Activated naive CD8-positive, alpha-beta T cell treated with anti-CD3 and anti-CD28 coated beads, Interleukin-2, amount 10 ng/mL, durations not matched to agents 7 days and 5 days (primary cell): Measurements from ENCODE around the gene COL5A2. TPM values are rescaled to one million over a fixed set of nuclear protein-coding genes. Genes with fewer than 3 reads are reported as not detected.

Source experiments
- ATAC-seq: fragments of 150-1000 bp; cut with Tn5 transposase; one replicate; pipeline ENCODE4 v1.10.0; 2021; ENCODE audit warnings: low read depth, moderate library complexity
- POLR2A ChIA-PET: fragments of 350-600 bp; sonication (Branson Sonifier 250); formaldehyde crosslinking; loops from one replicate; lab custom pipeline; 2021; ENCODE audit warnings: antibody characterized with exemption; lab: Charles Lee
- DNase-seq: peaks from one replicate; pipeline ENCODE4 v3.0.0; 2021
- H3K27ac Mint-ChIP-seq: one replicate; pipeline ENCODE4 v1.8.0; 2022; ENCODE audit warnings: mild to moderate bottlenecking, mixed read lengths
- H3K27me3 Mint-ChIP-seq: one replicate; pipeline ENCODE4 v1.8.0; 2022; ENCODE audit warnings: mild to moderate bottlenecking, moderate library complexity, mixed read lengths
- H3K36me3 Mint-ChIP-seq: one replicate; pipeline ENCODE4 v1.8.0; 2021; ENCODE audit warnings: mild to moderate bottlenecking, mixed read lengths
- H3K4me1 Mint-ChIP-seq: one replicate; pipeline ENCODE4 v1.8.0; 2021; ENCODE audit warnings: mixed read lengths
- H3K4me3 Mint-ChIP-seq: one replicate; pipeline ENCODE4 v1.8.0; 2022; ENCODE audit warnings: mild to moderate bottlenecking, moderate library complexity, mixed read lengths
- H3K9me3 Mint-ChIP-seq: one replicate; pipeline ENCODE4 v1.8.0; 2021; ENCODE audit warnings: mixed read lengths
- total RNA-seq, 2 experiments: library from RNA; stranded (reverse); gene quantifications; one replicate each; pipeline ENCODE4 v1.2.3, GENCODE V29; 2021

The COL5A2 gene
- total RNA-seq, 2 experiments from 2014 or later, result 2.2 to 2.3 TPM

DNA sequence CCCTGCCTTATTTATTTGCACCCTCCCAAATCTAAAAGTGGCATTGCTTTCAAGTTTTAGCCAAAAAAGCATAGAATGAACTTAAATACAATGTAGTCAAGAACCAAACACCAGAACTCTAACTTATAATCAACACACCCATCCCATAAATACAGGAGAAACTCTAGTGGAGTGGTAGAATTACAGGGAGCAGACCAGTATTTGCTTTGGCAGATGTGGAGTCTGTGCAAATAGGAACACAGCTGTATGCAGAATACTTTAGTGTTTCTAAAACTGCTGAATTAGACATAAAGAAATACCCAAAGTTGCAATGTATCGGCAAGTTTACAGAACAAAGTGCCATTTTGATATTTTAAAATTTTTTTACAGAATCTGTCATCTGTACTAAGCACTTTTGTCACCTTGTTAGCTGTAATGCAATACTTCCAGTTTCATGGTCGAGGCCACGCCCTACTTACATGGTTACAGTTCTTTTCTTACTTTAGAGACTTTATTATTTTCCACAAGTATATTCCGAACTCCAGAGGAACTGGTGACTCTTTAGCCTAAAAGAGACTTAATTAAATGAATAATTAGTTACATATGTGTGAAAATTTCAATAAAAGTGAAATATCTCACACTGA lies 23.7 kb upstream of the COL5A2 start:
- no peak for ATAC-seq
- H3K9me3 Mint-ChIP-seq, result no peaks in the 10 kb centered on the region
- POLR2A ChIA-PET, result no interaction called here
- H3K36me3 Mint-ChIP-seq, result no peaks in the 10 kb centered on the region
- DNase-seq, result no peak
- no peak overlapping the region for H3K27ac Mint-ChIP-seq
- no peaks in the 10 kb centered on the region for H3K27me3 Mint-ChIP-seq
- H3K4me3 Mint-ChIP-seq, result no peak overlapping the region
- H3K4me1 Mint-ChIP-seq, result peaks cover 4% of the 10 kb centered on the region

DNA sequence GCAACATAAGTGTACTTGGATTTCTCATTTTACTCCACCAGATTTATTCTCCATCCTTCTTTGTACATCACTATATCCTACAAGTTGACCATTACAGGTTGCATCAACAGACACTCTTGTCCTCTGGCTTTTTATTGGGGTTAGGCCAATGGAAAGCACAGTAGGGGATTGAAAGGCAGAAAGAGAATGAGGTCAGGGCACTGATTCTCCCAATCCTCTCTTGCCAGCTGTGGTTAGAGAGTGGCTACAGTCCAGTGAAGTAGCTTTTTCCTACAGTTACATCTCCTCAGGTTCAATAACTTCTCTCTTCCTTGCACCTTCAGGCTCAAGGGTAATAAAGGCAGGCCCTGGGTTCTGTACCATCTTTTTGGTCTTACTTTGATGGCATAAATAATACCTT lies 20.2 kb upstream of the COL5A2 start:
- H3K9me3 Mint-ChIP-seq, result peaks cover 6% of the 10 kb centered on the region
- DNase-seq (no peak), ATAC-seq (no peak)
- peaks cover 4% of the 10 kb centered on the region for H3K4me1 Mint-ChIP-seq
- no peak overlapping the region for H3K4me3 Mint-ChIP-seq
- no peaks in the 10 kb centered on the region for H3K27me3 Mint-ChIP-seq
- POLR2A ChIA-PET, result no interaction called here
- peaks cover 2% of the 10 kb centered on the region for H3K36me3 Mint-ChIP-seq
- H3K27ac Mint-ChIP-seq, result no peak overlapping the region

DNA sequence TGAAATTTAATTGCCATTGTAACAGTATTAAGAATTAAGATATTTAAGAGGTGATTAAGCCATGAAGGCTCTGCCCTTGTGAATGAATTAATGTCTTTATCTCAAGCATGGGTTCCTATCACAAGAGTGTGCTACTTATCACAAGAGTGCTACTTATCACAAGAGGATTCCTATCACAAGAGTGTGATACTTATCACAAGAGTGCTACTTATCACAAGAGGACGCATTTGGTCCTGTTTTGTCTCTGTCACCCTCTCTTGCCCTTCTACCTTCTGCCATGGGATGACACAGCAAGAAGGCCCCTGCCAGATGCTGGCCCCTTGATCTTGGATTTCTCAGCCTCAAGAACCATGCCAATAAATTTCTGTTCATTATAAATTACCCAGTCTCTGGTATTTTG lies 13.2 kb upstream of the COL5A2 start:
- POLR2A ChIA-PET, result no interaction called here
- DNase-seq, result no peak
- H3K27me3 Mint-ChIP-seq, result no peaks in the 10 kb centered on the region
- no peak overlapping the region for H3K27ac Mint-ChIP-seq
- peaks cover 7% of the 10 kb centered on the region for H3K9me3 Mint-ChIP-seq
- no peaks in the 10 kb centered on the region for H3K4me1 Mint-ChIP-seq
- peaks cover 2% of the 10 kb centered on the region for H3K36me3 Mint-ChIP-seq
- H3K4me3 Mint-ChIP-seq, result no peak overlapping the region
- ATAC-seq, result no peak

DNA sequence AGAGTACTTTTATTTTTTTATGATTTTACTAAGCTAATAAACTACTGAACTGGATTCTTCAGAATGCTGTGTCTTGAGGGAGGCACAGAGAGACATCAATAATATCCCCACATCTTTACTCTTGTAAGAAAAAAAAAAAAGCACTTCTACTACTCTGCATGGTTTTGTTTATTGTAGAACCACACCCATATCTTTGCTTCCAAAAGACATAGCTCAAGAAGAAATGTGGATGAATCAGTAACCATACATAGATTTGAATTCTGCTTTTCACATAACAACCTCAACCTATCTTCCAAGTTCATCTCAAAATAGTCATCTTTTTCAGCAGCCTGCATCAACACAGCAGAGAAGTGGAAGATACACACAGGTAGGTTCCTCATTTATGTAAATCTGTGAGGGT lies 12.2 kb upstream of the COL5A2 start:
- ATAC-seq, result no peak
- Mint-ChIP-seq H3K4me3 (no peak overlapping the region), H3K9me3 (peaks cover 4% of the 10 kb centered on the region), H3K36me3 (peaks cover 2% of the 10 kb centered on the region), H3K4me1 (no peaks in the 10 kb centered on the region), H3K27me3 (no peaks in the 10 kb centered on the region), H3K27ac (no peak overlapping the region)
- DNase-seq, result no peak
- POLR2A ChIA-PET, result no interaction called here

DNA sequence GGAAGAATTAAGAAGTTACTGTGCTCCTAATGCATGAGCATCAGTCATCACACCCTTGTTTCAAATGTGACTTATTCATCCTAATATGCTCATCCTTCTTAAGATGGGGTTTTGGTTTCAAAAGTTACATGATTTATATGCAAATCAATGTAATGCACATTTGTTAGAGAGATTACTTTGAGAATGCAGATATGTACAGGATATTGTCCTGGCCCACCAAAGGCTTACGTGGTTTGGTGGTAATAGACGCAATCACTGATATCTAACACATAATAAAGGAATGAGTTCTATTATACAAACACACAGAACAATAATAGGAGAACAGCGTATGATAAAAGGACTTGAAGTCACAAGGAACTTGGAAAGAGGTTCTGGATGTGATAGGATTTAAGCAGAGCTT lies 11.1 kb upstream of the COL5A2 start:
- POLR2A ChIA-PET, result interaction anchor here (0.7 kb wide), 1 partner anchor 398 kb away, joined by 3 read pairs; no protein-coding TSS in a partner anchor
- H3K27ac Mint-ChIP-seq, result no peak overlapping the region
- DNase-seq (no peak), ATAC-seq (no peak)
- H3K36me3 Mint-ChIP-seq, result peaks cover 2% of the 10 kb centered on the region
- no peak overlapping the region for H3K4me3 Mint-ChIP-seq
- peaks cover 4% of the 10 kb centered on the region for H3K9me3 Mint-ChIP-seq
- no peaks in the 10 kb centered on the region for H3K4me1 Mint-ChIP-seq
- no peaks in the 10 kb centered on the region for H3K27me3 Mint-ChIP-seq

DNA sequence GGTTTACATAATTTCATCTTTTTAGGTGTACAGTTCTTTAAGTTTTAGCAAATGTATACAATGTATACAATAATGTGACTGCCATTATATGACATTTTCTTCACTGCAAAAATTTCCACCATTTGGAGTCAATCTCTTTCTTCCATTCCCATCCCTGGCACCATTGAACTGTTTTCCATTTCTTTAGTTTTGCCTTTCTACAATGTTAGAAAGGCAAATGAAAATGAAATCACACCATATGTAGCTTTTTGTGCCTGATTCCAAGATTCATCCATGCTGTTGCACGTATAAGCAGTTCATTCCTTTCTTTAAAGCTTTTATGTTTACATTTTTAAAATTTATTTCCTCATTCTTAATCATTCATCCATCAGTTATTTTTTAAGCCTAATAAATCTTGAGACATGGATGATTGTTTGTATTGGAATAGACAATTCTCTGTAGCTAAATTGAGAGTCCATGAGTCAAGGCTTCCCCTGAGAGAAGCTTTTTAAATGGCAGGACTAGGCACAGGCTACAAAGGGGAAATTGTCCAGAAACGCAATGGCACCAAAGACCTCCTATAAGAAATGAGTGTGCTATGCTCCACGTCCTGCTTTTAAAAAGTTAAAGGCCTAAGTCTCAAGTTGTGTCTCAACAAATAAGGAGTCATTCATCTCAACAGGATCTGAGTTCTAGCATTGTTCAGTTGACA lies 8.7 kb upstream of the COL5A2 start:
- POLR2A ChIA-PET, result no interaction called here
- Mint-ChIP-seq H3K27me3 (no peaks in the 10 kb centered on the region), H3K9me3 (peaks cover 1% of the 10 kb centered on the region), H3K27ac (no peak overlapping the region), H3K4me3 (no peak overlapping the region), H3K36me3 (no peaks in the 10 kb centered on the region), H3K4me1 (no peaks in the 10 kb centered on the region)
- ATAC-seq, result no peak
- no peak for DNase-seq

DNA sequence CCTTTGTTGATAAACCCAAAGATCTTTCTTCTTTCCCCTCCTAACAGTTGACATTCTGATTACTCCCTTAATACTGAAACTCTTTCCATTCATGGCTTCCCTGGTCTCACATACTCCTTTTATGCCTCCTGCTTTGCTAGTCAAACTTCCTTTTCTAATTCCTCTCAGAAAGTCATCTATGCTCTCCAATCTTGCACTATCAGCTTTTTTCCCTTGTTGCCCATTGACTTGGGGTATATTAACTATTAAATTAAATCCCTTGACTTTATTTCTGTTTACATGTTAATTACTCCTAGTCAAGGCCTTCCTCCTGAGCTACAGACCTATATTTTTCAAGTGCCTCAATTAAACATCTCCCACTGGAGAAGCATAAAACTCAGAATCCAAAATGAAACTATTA lies 3.6 kb upstream of the COL5A2 start:
- no peak for DNase-seq
- Mint-ChIP-seq H3K36me3 (no peaks in the 10 kb centered on the region), H3K27me3 (peaks cover 21% of the 10 kb centered on the region), H3K4me3 (no peak overlapping the region), H3K4me1 (peaks cover 7% of the 10 kb centered on the region), H3K27ac (no peak overlapping the region), H3K9me3 (no peaks in the 10 kb centered on the region)
- ATAC-seq, result no peak
- POLR2A ChIA-PET, result no interaction called here

DNA sequence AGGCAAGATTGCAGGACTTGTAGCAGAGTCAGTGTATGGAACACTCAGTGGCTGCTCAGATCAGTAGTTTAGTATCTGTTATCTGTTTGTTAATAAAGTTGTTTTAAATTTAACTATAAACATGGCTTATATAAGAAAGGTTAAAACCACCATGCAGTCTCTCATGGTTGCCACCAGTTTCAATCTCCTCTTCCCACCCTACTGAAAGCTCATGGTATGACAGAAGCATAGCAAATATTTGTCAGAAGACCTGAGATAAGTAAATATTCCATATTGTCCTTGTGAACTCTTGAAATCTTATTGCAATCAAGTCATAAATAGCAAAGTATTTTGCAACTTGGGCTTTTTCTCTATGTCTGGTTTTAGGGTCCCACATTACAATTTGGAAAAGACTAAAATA lies 2.1 kb upstream of the COL5A2 start:
- Mint-ChIP-seq H3K27me3 (peaks cover 21% of the 10 kb centered on the region), H3K27ac (no peak overlapping the region), H3K36me3 (no peaks in the 10 kb centered on the region), H3K9me3 (no peaks in the 10 kb centered on the region), H3K4me1 (peaks cover 7% of the 10 kb centered on the region), H3K4me3 (no peak overlapping the region)
- DNase-seq (no peak), ATAC-seq (no peak)
- POLR2A ChIA-PET, result no interaction called here

DNA sequence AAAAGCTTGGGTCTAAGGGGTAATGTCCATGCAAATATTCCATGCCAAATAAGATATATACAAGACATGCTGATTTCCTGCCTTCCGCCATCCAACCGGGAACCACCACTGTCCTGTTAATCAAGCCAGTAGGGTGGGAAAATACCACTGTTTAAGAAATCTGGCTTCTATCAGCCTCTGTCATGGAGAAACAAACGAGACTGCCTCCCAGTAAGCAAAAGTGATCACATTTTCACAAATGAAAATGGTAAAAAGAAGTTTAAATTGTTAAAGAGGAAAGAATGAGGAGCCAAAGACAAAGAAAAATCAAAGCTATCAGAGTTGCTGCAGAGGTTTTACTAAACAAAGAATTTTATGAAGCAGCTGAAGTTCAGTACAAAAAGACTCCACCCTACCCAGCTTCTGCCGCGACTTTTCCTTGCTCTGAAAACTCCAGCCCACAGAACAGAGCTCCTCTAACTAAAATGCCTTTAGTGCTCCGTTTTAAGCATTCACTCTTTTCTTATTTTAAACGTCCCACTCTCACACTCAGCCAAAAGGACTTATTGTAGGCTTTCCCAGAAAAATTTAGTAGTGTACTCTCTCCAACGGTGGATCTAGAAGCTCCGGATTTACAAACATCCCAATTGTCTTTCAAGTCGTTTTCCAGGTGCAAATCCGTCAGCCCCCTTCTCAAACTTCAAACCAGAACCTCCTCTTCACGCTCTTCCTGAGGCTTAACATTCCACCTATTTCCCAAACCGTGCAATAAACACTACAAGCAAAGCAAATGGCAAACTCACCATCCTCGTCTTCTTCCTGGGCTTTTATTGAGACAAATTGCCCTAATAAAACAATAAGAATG lies 613 bp downstream of the COL5A2 start:
- POLR2A ChIA-PET, result interaction anchor here (0.6 to 0.7 kb wide), 2 partner anchors 36 to 82 kb away, joined by 3 read pairs; no protein-coding TSS in a partner anchor
- no peak for ATAC-seq
- Mint-ChIP-seq H3K4me1 (peaks cover 7% of the 10 kb centered on the region), H3K27ac (no peak overlapping the region), H3K4me3 (peak overlapping the region; percentile 44), H3K9me3 (no peaks in the 10 kb centered on the region), H3K36me3 (no peaks in the 10 kb centered on the region), H3K27me3 (peaks cover 21% of the 10 kb centered on the region)
- DNase-seq, result no peak

DNA sequence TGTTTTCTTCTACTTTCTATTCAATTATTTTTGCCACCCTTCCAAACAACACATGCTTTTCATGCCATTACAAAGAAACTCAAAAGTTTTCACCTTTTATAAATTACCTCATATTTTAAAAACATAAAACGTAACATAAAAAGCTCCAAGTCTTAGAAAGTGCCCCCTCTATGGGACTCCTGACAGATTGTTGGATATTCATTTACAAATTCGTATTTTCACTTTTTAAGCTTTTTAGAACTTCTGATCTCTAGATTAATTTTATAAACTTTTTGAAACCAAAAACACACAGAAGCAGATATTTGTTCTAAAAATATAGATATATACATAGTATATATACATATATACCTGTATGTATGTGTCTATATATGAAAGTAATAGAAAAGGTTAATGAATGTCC lies 1.5 kb downstream of the COL5A2 start:
- ATAC-seq (no peak), DNase-seq (no peak)
- no peak overlapping the region for H3K4me3 Mint-ChIP-seq
- H3K27ac Mint-ChIP-seq, result no peak overlapping the region
- peaks cover 7% of the 10 kb centered on the region for H3K4me1 Mint-ChIP-seq
- no peaks in the 10 kb centered on the region for H3K36me3 Mint-ChIP-seq
- POLR2A ChIA-PET, result no interaction called here
- H3K9me3 Mint-ChIP-seq, result no peaks in the 10 kb centered on the region
- peaks cover 21% of the 10 kb centered on the region for H3K27me3 Mint-ChIP-seq

DNA sequence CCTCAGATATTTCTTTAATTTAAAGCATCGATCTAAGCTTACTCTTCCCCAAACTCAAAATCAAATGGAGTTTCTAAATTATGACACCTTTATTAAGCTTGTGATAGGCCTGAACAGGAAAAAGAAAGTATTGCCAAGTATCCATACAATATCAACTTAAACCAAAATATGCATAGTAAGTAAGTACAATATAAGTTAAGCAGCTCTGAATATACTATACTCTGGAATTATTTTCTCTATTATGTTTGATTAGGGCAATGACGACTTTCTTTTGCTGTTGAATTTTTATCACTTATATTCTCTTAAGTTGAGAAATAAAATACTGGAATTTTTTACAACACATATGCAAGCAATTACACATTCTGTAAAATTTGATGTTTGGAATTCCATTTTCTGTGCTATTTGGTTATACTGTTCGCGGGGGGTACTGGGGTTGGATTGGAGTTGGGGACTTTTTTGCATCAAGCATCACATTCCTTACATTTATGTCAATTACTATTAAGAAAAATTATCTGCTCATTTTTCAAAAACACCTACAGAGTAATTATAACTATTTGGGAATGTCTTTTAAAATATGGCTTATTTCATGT lies 2.2 kb downstream of the COL5A2 start:
- H3K9me3 Mint-ChIP-seq, result no peaks in the 10 kb centered on the region
- H3K27ac Mint-ChIP-seq, result no peak overlapping the region
- no peaks in the 10 kb centered on the region for H3K36me3 Mint-ChIP-seq
- DNase-seq (no peak), ATAC-seq (no peak)
- no peak overlapping the region for H3K4me3 Mint-ChIP-seq
- H3K4me1 Mint-ChIP-seq, result peaks cover 7% of the 10 kb centered on the region
- POLR2A ChIA-PET, result no interaction called here
- H3K27me3 Mint-ChIP-seq, result peaks cover 21% of the 10 kb centered on the region

DNA sequence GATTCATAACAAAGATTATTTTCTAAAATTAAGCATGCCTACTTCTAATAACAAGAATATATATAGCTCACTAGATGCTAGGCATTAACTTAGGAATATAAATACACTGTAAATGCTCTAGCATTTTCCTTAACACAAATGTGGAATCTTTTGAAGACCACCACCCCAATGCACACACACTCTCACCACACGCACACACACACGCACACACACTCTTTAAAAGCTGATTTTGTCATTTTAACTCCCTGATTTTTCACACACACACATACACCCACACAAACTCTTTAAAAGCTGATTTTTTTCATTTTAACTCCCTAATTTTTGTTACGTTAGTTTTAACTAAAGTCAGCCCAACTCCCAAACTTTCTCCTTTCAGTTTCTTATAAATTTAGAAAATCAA lies 3.0 kb downstream of the COL5A2 start:
- POLR2A ChIA-PET, result no interaction called here
- H3K4me3 Mint-ChIP-seq, result no peak overlapping the region
- peaks cover 7% of the 10 kb centered on the region for H3K4me1 Mint-ChIP-seq
- H3K9me3 Mint-ChIP-seq, result no peaks in the 10 kb centered on the region
- DNase-seq, result no peak
- no peaks in the 10 kb centered on the region for H3K36me3 Mint-ChIP-seq
- no peak overlapping the region for H3K27ac Mint-ChIP-seq
- no peak for ATAC-seq
- H3K27me3 Mint-ChIP-seq, result peaks cover 21% of the 10 kb centered on the region

DNA sequence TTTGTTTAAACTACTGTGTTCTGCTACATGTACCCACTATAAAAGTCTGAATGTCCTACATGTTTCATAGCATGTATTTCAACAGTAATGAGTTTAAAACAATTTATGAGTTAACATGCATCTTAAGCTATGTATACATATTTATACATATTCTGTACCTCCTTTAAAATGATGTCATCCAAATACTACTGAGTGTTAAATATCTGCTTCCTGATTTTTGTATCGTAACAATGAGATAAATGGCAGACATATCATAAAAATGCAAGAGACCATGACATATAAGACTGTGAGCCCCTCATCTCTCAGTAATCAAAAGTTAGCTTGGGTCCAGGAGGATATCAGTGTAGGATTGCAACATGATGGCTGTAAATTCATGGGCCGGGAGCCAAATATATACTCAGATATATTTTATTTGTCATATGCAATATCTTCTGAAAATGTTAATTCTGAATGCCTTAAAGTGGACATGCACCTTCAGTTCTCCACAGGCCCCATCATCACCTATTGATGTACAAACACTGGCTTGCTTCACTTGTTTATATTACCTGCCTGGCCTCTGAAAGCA lies 3.6 kb downstream of the COL5A2 start:
- no peak overlapping the region for H3K27ac Mint-ChIP-seq
- H3K9me3 Mint-ChIP-seq, result no peaks in the 10 kb centered on the region
- no peak overlapping the region for H3K4me3 Mint-ChIP-seq
- H3K27me3 Mint-ChIP-seq, result peaks cover 21% of the 10 kb centered on the region
- POLR2A ChIA-PET, result no interaction called here
- no peak for DNase-seq
- peaks cover 7% of the 10 kb centered on the region for H3K4me1 Mint-ChIP-seq
- ATAC-seq, result no peak
- no peaks in the 10 kb centered on the region for H3K36me3 Mint-ChIP-seq
